GM23248 (cell line): ENCODE data around the gene DSEL. TPM values are rescaled to one million over a fixed set of nuclear protein-coding genes. Genes with fewer than 3 reads are reported as not detected.

Experiments
- DNase-seq: peaks from one replicate; pipeline ENCODE4 v3.0.0-alpha.2; 2015
- H2AFZ ChIP-seq: fragments of 200-600 bp; sonication (generic); 2 replicates; pipeline ENCODE4 v1.6.1; 2016; ENCODE audit warnings: antibody characterized with exemption
- H3F3A ChIP-seq: fragments of 200-600 bp; sonication (generic); 2 replicates; pipeline ENCODE4 v1.6.1; 2016; ENCODE audit warnings: mild to moderate bottlenecking, antibody characterized with exemption, mixed run types; ENCODE audit not compliant: insufficient read depth
- H3K27ac ChIP-seq: fragments of 200-600 bp; sonication (generic); 2 replicates; pipeline ENCODE4 v1.5.1; 2016; ENCODE audit warnings: mild to moderate bottlenecking
- H3K27me3 ChIP-seq: fragments of 200-600 bp; sonication (generic); replicated peaks from 2 replicates; pipeline ENCODE4 v1.6.1; 2016; ENCODE audit warnings: mild to moderate bottlenecking; ENCODE audit not compliant: insufficient read depth
- H3K36me3 ChIP-seq: fragments of 200-600 bp; sonication (generic); 2 replicates; pipeline ENCODE4 v1.6.1; 2016; ENCODE audit warnings: low read depth, mild to moderate bottlenecking
- H3K4me1 ChIP-seq: fragments of 200-600 bp; sonication (generic); 2 replicates; pipeline ENCODE4 v1.6.1; 2016; ENCODE audit warnings: mild to moderate bottlenecking; ENCODE audit not compliant: insufficient read depth
- H3K4me2 ChIP-seq: fragments of 200-600 bp; sonication (generic); one replicate; pipeline ENCODE4 v1.6.1; 2016; ENCODE audit warnings: mild to moderate bottlenecking; ENCODE audit not compliant: unreplicated experiment
- H3K4me3 ChIP-seq: fragments of 200-600 bp; sonication (generic); 2 replicates; pipeline ENCODE4 v1.5.1; 2016; ENCODE audit warnings: mild to moderate bottlenecking
- H3K79me2 ChIP-seq: fragments of 200-600 bp; sonication (generic); 2 replicates; pipeline ENCODE4 v1.6.1; 2016; ENCODE audit warnings: mild to moderate bottlenecking; ENCODE audit not compliant: insufficient read depth
- H3K9ac ChIP-seq: fragments of 200-600 bp; sonication (generic); 2 replicates; pipeline ENCODE4 v1.6.1; 2016; ENCODE audit warnings: mild to moderate bottlenecking
- H3K9me2 ChIP-seq: fragments of 200-600 bp; sonication (generic); 2 replicates; pipeline ENCODE4 v1.6.1; 2016; ENCODE audit warnings: mixed run types, mild to moderate bottlenecking, moderate library complexity; ENCODE audit not compliant: insufficient read depth
- H3K9me3 ChIP-seq: fragments of 200-600 bp; sonication (generic); one replicate; pipeline ENCODE4 v1.6.1; 2017; ENCODE audit warnings: low read depth
- H4K20me1 ChIP-seq: fragments of 200-600 bp; sonication (generic); 2 replicates; pipeline ENCODE4 v1.6.0; 2016; ENCODE audit not compliant: insufficient read depth
- EZH2 ChIP-seq: fragments of 200-600 bp; sonication (generic); IDR thresholded peaks from 2 replicates; pipeline ENCODE4 v1.6.1; 2018; ENCODE audit warnings: antibody characterized with exemption, mild to moderate bottlenecking; ENCODE audit not compliant: insufficient read depth, poor library complexity, severe bottlenecking
- EZH2phosphoT487 ChIP-seq: fragments of 200-600 bp; sonication (generic); IDR thresholded peaks from 2 replicates; pipeline ENCODE4 v1.6.1; 2018; ENCODE audit warnings: antibody characterized with exemption, moderate library complexity, mild to moderate bottlenecking, low read depth; ENCODE audit not compliant: insufficient read depth
- WGBS, 2 experiments: methylation state at CpG; one replicate each; pipeline ENCODE4 v1.1.6; 2015 to 2017; ENCODE audit warnings: low lambda C conversion rate in 2 of 2, low coverage in 1 of 2; ENCODE audit errors: missing lambda C conversion rate in 2 of 2; 5-methylcytosine and 5-hydroxymethylcytosine counted together
- in situ Hi-C: fragments of 300-500 bp; cut with MboI; formaldehyde crosslinking; loops from 2 replicates; pipeline ENCODE4 v1.15.0; 2020
- polyA plus RNA-seq: library from polyadenylated mRNA; unstranded; fragments of >200 nt; fragmentation: Nextera tagmentation; extraction: Ambion mirVana; gene quantifications from 2 replicates; pipeline ENCODE4 v1.2.1, GENCODE V29; 2016
- total RNA-seq: library from RNA; depleted of rRNA; stranded (reverse); fragments of >200 nt; shearing (Covaris generic); gene quantifications from 2 replicates; pipeline ENCODE4 v1.2.3, GENCODE V29; 2014; rRNA removed

Gene DSEL
- total RNA-seq: 126 and 132 TPM in 2 replicates
- 36.8 and 38.2 TPM in 2 replicates for polyA plus RNA-seq

- Histone ChIP-seq H3K27ac (peak within 1 kb of the TSS; percentile 85), H3K9me3 (no peaks in the 10 kb centered on the region), H3K79me2 (peaks cover 50% of the 10 kb centered on the region), H3K27me3 (no peaks in the 10 kb centered on the region), H3K4me3 (peak within 1 kb of the TSS; percentile 83), H3F3A (peaks cover 52% of the 10 kb centered on the region; the same call in 1 of the 2 replicates), H2AFZ (peak within 1 kb of the TSS; percentile 79), H3K36me3 (peaks cover 34% of the 10 kb centered on the region), H3K4me1 (peaks cover 54% of the 10 kb centered on the region), H3K4me2 (peak within 1 kb of the TSS; percentile 96), H3K9me2 (no peaks in the 10 kb centered on the region), H3K9ac (peak within 1 kb of the TSS; percentile 95), H4K20me1 (peaks cover 8% of the 10 kb centered on the region; the same call in 1 of the 2 replicates)
- 1% methylated on average over 36 to 76 of the region's 79 CpGs for WGBS, 2 experiments
- TF ChIP-seq EZH2phosphoT487: no peak
- no peak for TF ChIP-seq EZH2
- in situ Hi-C loops: loop anchor here (10.0 kb wide), 2 partner anchors 292 to 1118 kb away; no protein-coding TSS in a partner anchor
- DNase-seq: peak; percentile 99
Observed at GRCh38 chr18:67516539-67517443, at the start of gene DSEL. DSEL (minus strand) TSS chr18:67516720; CDS start chr18:67514608, 2,112 bp downstream.

GRCh38 chr18:67553437-67553836 lies 36.9 kb upstream of the DSEL start:
- Histone ChIP-seq H4K20me1 (no peaks in the 10 kb centered on the region), H3K4me1 (no peaks in the 10 kb centered on the region), H3K9me3 (peaks cover 2% of the 10 kb centered on the region), H3K27me3 (no peaks in the 10 kb centered on the region), H3K27ac (no peak overlapping the region), H3K36me3 (no peaks in the 10 kb centered on the region), H3K4me3 (no peak overlapping the region), H3K4me2 (no peak overlapping the region), H3K79me2 (no peaks in the 10 kb centered on the region), H3K9me2 (no peaks in the 10 kb centered on the region), H3F3A (no peaks in the 10 kb centered on the region), H3K9ac (no peak overlapping the region), H2AFZ (no peak overlapping the region)
- DNase-seq: no peak
- in situ Hi-C loops: no loop called here
- WGBS, 2 experiments: 81 to 87% methylated on average over 2 of the region's 2 CpGs
- no peak for TF ChIP-seq EZH2phosphoT487
- TF ChIP-seq EZH2: no peak

- no peaks in the 10 kb centered on the region for H4K20me1 ChIP-seq
- no peaks in the 10 kb centered on the region for H3K79me2 ChIP-seq
- H2AFZ ChIP-seq: no peak overlapping the region
- H3F3A ChIP-seq: no peaks in the 10 kb centered on the region
- no peak overlapping the region for H3K4me2 ChIP-seq
- no peak overlapping the region for H3K4me3 ChIP-seq
- DNase-seq: no peak
- WGBS, 2 experiments: 40 to 44% methylated on average over 3 of the region's 3 CpGs
- TF ChIP-seq EZH2phosphoT487 (no peak), EZH2 (no peak)
- no peaks in the 10 kb centered on the region for H3K36me3 ChIP-seq
- no peak overlapping the region for H3K27ac ChIP-seq
- H3K9me2 ChIP-seq: no peaks in the 10 kb centered on the region
- H3K9me3 ChIP-seq: no peaks in the 10 kb centered on the region
- no peak overlapping the region for H3K9ac ChIP-seq
- in situ Hi-C loops: no loop called here
- H3K4me1 ChIP-seq: no peaks in the 10 kb centered on the region
- H3K27me3 ChIP-seq: no peaks in the 10 kb centered on the region
Observed at GRCh38 chr18:67550872-67551520, 34.5 kb upstream of the DSEL start.

- Histone ChIP-seq H3K4me2 (no peak overlapping the region), H3K27ac (no peak overlapping the region)
- DNase-seq: no peak
Observed at GRCh38 chr18:67549946-67550345, 33.4 kb upstream of the DSEL start.

More at GRCh38 chr18:67549946-67550345, 33.4 kb upstream of the DSEL start:
- in situ Hi-C loops: no loop called here
- Histone ChIP-seq H3K27me3 (no peaks in the 10 kb centered on the region), H3K4me1 (no peaks in the 10 kb centered on the region), H4K20me1 (no peaks in the 10 kb centered on the region), H3K9me3 (no peaks in the 10 kb centered on the region), H3K9ac (no peak overlapping the region), H3K79me2 (no peaks in the 10 kb centered on the region), H2AFZ (no peak overlapping the region), H3F3A (no peaks in the 10 kb centered on the region), H3K9me2 (no peaks in the 10 kb centered on the region), H3K36me3 (no peaks in the 10 kb centered on the region), H3K4me3 (no peak overlapping the region)
- 18 to 27% methylated on average over 4 of the region's 4 CpGs for WGBS, 2 experiments
- TF ChIP-seq EZH2: no peak
- no peak for TF ChIP-seq EZH2phosphoT487
